HG03025 (cell line): Measurements from ENCODE around the gene C3orf20.

Experiments used
- ATAC-seq: cut with Tn5 transposase; IDR thresholded peaks from one replicate; pipeline ENCODE4 v1.9.1; 2021; ENCODE audit warnings: mild to moderate bottlenecking, moderate library complexity; ENCODE audit not compliant: unreplicated experiment, low FRiP score

The C3orf20 gene

DNA sequence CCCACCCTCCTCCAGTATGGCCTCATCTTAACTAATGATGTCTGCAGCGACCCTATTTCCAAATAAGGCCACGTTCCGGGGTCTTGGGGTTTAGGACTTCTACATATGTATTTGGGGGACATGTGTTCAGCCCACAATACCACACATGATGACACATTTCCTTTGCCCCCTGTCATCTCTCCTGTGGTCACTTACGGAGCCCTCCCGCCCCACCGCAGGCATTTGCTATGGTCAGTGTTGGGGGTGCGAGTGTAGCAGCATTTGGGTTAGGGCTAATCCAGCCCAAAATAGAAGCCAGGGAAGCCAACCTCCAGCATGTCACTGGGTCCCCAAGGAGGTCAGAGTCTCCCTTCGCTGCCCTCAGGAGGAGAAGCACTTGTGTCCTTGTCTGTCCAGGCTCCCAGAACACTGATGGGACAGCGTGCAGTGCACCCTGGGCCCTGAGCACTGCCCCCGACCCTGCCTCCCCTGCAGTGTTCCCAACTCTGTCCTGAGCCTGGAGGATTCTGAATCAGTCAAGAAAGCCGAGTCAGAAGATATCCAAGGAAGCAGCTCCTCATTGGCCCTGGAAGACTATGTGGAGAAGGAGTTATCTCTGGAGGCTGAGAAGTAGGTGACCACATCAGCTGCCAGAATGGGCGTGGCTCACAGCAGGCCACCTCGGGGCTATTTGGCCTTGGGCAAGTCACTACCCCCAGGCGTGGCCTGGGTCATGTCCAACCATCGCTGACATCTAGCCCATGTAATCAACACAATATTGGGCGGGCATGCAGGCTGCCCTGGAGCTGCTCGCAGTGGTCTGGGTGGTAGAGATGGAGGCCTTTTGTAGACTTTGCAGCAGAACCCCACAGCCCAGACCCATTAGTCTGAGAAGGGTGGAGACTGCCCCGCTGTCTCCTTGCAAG, 96.9 kb downstream of the C3orf20 start:
- no peak for ATAC-seq

GRCh38 chr3:14772533-14773138, 97.7 kb downstream of the C3orf20 start:
- no peak for ATAC-seq

- ATAC-seq: no peak
Measured at GRCh38 chr3:14773281-14773680, 98.3 kb downstream of the C3orf20 start.

- ATAC-seq: no peak
Measured at GRCh38 chr3:14773691-14774128, 98.8 kb downstream of the C3orf20 start.

DNA sequence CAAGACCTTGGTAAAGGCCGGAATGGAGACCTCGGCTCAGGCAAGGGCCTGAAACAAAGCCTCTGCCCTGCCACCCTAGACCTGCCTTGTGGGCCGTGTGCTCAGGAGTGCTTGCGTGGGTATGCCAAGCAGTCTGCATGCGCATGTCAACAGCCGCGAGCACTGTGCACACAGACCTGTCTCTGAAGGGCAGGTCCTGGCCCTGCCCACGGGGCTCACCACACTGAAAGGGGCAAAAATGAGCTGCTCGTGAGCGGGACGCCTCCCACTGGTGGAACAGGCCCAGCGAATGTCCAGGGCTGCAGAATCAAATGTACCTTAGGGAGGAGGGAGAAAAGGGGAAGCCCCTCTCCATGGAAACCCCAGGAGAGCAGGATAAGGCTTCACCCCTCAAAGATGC, 99.5 kb downstream of the C3orf20 start:
- no peak for ATAC-seq

GRCh38 chr3:14775011-14775410, 100.1 kb downstream of the C3orf20 start:
- ATAC-seq: no peak

DNA sequence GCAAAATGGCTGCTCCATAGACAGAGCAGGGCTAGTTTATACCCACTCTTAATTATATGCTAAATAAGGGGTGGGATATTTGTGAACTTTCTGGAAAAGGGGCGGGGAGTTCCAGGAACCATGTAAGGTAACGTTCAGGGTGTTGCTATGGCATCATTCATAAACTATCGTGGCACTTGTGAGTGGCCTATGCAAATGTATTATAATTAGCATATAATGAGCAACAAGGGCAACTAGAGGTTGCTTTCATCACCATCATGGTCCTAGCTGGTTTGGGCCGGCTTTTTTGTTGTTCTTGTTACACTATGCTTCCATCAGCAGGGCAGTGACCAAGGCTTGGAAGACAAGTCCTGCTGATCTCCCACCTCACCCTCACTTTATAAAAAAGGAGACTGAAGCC, 100.6 kb downstream of the C3orf20 start:
- ATAC-seq: no peak

GRCh38 chr3:14779069-14779685, 104.2 kb downstream of the C3orf20 start:
- ATAC-seq: no peak

- ATAC-seq: no peak
Measured at GRCh38 chr3:14780927-14781507, 106.1 kb downstream of the C3orf20 start.

DNA sequence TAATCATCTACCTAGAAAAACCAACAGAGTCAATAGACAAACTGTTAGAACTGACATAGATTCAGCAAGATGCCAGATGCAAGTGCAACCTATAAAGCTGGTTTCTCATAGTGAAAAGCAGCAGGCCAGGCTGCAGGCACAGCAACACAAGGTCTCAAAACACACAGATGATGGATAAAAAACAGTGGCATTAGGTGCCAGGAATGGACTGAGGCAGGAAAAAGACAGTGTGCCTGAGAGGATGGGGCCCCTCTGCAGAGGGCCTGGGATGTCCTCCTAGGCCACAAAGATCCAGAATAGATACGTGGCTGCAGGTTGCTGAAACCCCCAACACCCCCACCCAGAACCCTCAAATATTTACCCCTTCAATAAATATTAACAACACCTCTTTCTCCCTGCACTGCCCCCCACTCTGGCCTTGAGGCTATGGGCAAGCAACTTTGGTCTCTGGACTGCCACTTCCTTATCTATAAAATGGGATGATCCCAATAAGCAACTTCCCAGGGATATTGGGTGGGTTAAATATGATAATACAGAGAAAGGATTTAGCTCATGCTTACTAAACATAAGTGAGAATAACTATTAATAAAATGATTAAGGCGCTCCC, 108.6 kb downstream of the C3orf20 start:
- ATAC-seq: no peak

- no peak for ATAC-seq
Measured at GRCh38 chr3:14784087-14784681, 109.2 kb downstream of the C3orf20 start.

DNA sequence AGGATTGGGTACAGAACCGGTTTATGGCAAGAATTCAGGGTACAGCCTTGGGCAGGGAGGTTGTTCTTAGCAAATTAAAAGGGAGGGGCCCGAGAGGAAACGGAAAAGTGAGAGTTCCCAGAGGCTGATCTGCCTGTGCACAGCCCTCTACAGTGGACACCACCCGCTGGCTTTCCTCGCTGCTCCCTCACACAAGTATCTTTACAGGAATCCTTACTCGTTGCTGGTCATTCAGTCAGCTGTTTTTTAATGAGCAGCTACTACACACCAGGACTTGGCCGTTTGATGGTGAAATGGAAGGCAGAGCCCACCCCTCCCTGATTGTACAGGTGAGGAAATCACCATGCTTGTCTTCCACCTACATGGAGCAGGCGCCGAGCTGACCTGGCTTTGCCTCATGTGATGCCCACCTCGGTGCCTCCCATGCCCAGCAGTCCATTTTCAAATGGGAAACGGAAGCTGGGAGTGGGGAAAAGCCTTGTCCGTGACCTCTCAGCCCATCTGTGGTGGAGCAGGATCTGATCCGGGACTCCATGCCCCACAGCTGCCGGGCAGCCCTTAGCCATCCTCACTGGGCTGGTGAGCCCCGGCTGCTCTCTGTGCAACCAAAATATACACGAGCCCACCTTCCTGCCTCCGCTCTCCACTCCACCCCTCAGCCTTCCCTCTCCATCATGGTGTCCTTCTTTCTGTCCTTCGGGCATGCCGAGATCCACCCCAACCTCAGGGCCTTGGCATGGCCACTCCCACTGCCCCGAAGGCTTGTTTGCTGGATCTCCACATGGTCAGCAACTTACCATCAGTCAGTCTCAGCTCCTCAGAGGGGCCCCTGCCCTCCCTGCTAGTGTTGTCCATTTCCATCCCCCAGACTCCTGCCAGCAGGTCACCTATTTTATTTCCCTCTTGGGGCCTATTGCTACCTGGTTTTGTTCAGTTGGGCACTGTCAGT, 110.5 kb downstream of the C3orf20 start:
- no peak for ATAC-seq

DNA sequence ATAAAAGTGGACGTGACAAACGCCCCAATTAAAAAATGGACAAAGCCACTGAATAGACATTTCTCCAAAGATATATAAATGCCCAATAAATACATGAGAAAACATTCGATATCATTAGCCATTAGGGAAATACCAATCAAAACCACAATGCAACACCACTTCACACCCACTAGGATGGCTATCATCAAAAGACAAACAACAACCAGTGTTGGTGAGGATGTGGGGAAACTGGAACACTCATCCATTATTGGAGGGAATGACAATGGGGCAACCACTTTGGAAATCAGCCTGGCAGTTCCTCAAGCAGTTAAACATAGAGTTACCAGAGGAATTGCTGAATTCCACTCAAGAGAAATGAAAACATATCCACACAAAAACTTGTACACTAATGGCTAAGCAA, 111.4 kb downstream of the C3orf20 start:
- no peak for ATAC-seq

DNA sequence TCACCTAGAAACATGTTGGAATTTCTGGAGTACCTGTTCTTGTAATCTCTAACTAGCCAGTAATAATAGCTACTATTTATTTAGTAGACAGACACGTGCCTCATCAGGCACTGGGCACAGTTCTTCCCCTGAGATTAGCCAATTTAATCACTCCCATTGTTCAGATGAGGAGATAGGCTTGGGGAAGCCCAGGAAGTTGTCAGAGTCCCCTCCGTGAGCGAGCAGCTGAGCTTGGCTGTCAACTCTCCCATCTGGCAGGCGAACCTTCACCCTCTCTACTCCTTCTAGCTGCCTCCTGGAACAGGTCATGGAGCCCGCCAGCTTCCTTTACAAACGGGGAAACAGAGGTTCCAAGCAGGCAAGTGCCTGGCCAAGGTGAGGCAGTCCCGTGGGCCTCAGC, 112.7 kb downstream of the C3orf20 start:
- no peak for ATAC-seq

DNA sequence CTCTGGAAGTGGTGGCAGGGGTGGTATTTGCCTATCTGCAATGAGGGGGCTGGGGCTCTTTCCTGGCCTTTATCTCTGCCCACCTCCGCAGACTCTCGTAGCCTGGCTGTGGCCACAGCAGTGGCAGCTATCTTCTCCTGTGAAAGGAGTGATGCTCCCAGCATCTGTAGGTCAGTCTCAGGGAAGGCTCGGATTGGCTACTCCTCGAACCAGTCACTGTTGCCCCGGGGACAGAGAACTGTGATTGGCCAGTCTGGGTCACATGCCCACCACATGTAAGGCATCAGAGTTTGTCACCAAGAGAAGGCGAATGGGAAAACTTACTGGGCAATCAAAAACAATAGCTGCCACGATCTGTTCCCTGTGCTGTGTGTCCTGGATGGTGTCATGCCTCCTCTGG, 113.7 kb downstream of the C3orf20 start:
- ATAC-seq: no peak

GRCh38 chr3:14789221-14789620, 114.3 kb downstream of the C3orf20 start:
- no peak for ATAC-seq

- ATAC-seq: no peak
Measured at GRCh38 chr3:14789640-14790285, 114.8 kb downstream of the C3orf20 start.

DNA sequence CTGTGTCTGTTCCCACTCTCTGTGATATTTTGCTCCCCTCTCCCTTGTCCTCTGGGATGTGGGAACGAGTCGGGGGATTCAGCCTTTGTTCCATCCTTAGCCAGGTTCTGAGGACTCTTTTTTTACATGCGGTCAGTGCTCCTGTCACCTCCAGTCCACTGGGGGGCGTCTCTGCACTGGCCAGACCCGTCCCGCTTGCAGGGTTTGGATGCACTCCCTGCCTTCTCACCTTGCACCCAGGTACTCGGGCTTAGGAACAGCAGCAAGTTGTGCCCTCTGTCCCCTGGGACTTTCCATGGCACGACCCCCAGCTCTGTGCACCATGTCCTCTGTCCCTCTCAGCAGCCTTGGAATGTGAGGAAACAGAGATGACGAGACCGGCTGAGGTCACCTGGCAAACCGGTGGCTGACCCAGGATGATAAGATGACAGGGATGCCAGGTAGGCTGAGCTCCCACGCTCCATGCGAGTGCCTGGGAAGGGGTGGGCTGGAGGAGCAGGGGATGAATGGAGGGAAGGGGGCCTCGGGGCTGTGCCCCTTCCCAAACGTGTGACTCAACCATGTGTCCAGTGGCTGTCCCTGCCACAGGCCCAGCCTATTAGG, 116.5 kb downstream of the C3orf20 start:
- ATAC-seq: no peak
